Natural killer cell (primary cell): ENCODE data around the gene CCDC7. TPM values are rescaled to one million over a fixed set of nuclear protein-coding genes. Genes with fewer than 3 reads are reported as not detected.
"Not testable (repeated sequence)": the region's sequence is repeated elsewhere in the genome, so short reads cannot be mapped to it uniquely, and the experiment has no call there.

ENCODE experiments used
- ATAC-seq, 3 donors: fragments of 150-1000 bp in 2 of 3; fragments of 200-7000 bp in 1 of 3; cut with Tn5 transposase; 1 replicate in 1 of 3; 2 replicates in 2 of 3; pipeline ENCODE4 v1.10.0; 2021; ENCODE audit warnings: mild to moderate bottlenecking in 2 of 3, moderate library complexity in 2 of 3
- DNase-seq, 2 donors: peaks; one replicate each; pipeline versions ENCODE4 v3.0.0 to v3.0.0-alpha.2; 2013 to 2021; ENCODE audit warnings: mixed read lengths in 1 of 2
- H3K27ac ChIP-seq: one replicate; pipeline ENCODE4 v1.5.1; 2013; ENCODE audit warnings: mild to moderate bottlenecking, low read length
- H3K27me3 ChIP-seq: one replicate; pipeline ENCODE4 v1.6.1; 2013; ENCODE audit warnings: low read length; ENCODE audit not compliant: control insufficient read depth, insufficient read depth
- H3K36me3 ChIP-seq: one replicate; pipeline ENCODE4 v1.6.1; 2013; ENCODE audit warnings: low read length; ENCODE audit not compliant: control insufficient read depth, insufficient read depth
- H3K4me1 ChIP-seq: one replicate; pipeline ENCODE4 v1.6.1; 2013; ENCODE audit warnings: low read length; ENCODE audit not compliant: control insufficient read depth, insufficient read depth
- H3K4me3 ChIP-seq: one replicate; pipeline ENCODE4 v1.5.1; 2013; ENCODE audit warnings: low read length
- H3K9me3 ChIP-seq: one replicate; pipeline ENCODE4 v1.6.1; 2013; ENCODE audit warnings: low read length; ENCODE audit not compliant: control insufficient read depth, insufficient read depth
- H3K27ac Mint-ChIP-seq, 2 donors: one replicate each; pipeline ENCODE4 v1.8.0; 2022; ENCODE audit warnings: mild to moderate bottlenecking in 2 of 2, mixed read lengths in 2 of 2, moderate library complexity in 1 of 2
- H3K27me3 Mint-ChIP-seq, 2 donors: one replicate each; pipeline ENCODE4 v1.8.0; 2022; ENCODE audit warnings: low read depth in 2 of 2, mixed read lengths in 2 of 2
- H3K36me3 Mint-ChIP-seq: one replicate; pipeline ENCODE4 v1.8.0; 2022; ENCODE audit warnings: mixed read lengths
- H3K4me1 Mint-ChIP-seq, 2 donors: one replicate each; pipeline ENCODE4 v1.8.0; 2022; ENCODE audit warnings: mixed read lengths in 2 of 2
- H3K4me3 Mint-ChIP-seq: one replicate; pipeline ENCODE4 v1.8.0; 2022; ENCODE audit warnings: mild to moderate bottlenecking, moderate library complexity, mixed read lengths
- H3K9me3 Mint-ChIP-seq, 2 donors: one replicate each; pipeline ENCODE4 v1.8.0; 2022; ENCODE audit warnings: mixed read lengths in 2 of 2
- CTCF ChIP-seq: fragments of 200-600 bp; IDR thresholded peaks from one replicate; pipeline ENCODE4 v1.8.0; 2022; ENCODE audit warnings: antibody characterized with exemption
- WGBS: methylation state at CpG from one replicate; pipeline ENCODE4 v1.1.7; 2013; ENCODE audit warnings: missing lambda C conversion rate; ENCODE audit not compliant: insufficient coverage; 5-methylcytosine and 5-hydroxymethylcytosine counted together
- intact Hi-C: fragments of 100-400 bp; cut with micrococcal nuclease; formaldehyde crosslinking; loops from one replicate; pipeline ENCODE4 v1.14.2; 2022
- total RNA-seq, 4 donors: library from RNA; stranded (reverse); fragments of 120-200 nt in 1 of 4; gene quantifications; one replicate each; pipeline versions ENCODE4 v1.2.3 to v1.2.4, GENCODE V29; 2013 to 2022

The CCDC7 gene
- total RNA-seq, 3 donors from 2014 or later (not counting 1 experiment from before 2014, with no cell fraction given): 39.0 to 51.1 (median 42.8) TPM

GRCh38 chr10:32746869-32747268, 300.9 kb downstream of the CCDC7 start:
- Histone ChIP-seq H3K27ac (no peak overlapping the region), H3K4me3 (no peak overlapping the region), H3K27me3 (no peaks in the 10 kb centered on the region), H3K4me1 (no peaks in the 10 kb centered on the region), H3K36me3 (peaks cover 6% of the 10 kb centered on the region), H3K9me3 (no peaks in the 10 kb centered on the region)
- WGBS: 88% methylated on average over 3 of the region's 3 CpGs
- no peak for DNase-seq
- H3K27me3 Mint-ChIP-seq: no peaks in the 10 kb centered on the region
- peaks cover 20% of the 10 kb centered on the region for H3K36me3 Mint-ChIP-seq
- H3K9me3 Mint-ChIP-seq: peaks cover 0 to 2% of the 10 kb centered on the region in 2 donors
- TF ChIP-seq CTCF: no peak
- no peaks in the 10 kb centered on the region for H3K4me1 Mint-ChIP-seq
- intact Hi-C loops: no loop called here
- H3K27ac Mint-ChIP-seq: no peak overlapping the region
- no peak for ATAC-seq
- no peak overlapping the region for H3K4me3 Mint-ChIP-seq

DNA sequence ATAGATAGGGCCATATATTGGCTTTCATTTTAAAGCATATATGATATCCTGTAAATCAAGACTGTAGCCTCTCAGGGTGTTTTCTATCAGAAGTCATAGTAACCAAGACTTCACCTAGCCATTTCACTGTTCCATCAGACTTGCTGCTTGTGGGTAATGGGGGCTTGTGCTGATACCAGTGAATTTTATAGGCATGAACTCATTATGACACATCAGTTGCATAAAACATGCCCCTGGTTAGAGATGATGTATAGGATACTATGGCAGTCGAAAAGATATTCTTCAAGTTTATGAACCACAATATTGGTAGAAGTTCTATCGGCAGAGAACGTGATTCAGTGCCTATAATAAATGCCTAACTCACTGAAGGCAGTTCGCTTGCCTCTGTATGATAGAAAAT, 305.6 kb downstream of the CCDC7 start:
- Mint-ChIP-seq H3K4me1 (no peaks in the 10 kb centered on the region), H3K4me3 (no peak overlapping the region), H3K27ac (no peak overlapping the region), H3K9me3 (peaks cover 2 to 7% of the 10 kb centered on the region in 2 donors), H3K27me3 (no peaks in the 10 kb centered on the region), H3K36me3 (peaks cover 9% of the 10 kb centered on the region)
- DNase-seq: no peak
- Histone ChIP-seq H3K4me3 (no peak overlapping the region), H3K27me3 (no peaks in the 10 kb centered on the region), H3K27ac (no peak overlapping the region), H3K4me1 (no peaks in the 10 kb centered on the region), H3K36me3 (peaks cover 2% of the 10 kb centered on the region), H3K9me3 (peaks cover 9% of the 10 kb centered on the region)
- TF ChIP-seq CTCF: no peak
- ATAC-seq: no peak
- WGBS: 90% methylated on average over 3 of the region's 4 CpGs
- intact Hi-C loops: no loop called here

DNA sequence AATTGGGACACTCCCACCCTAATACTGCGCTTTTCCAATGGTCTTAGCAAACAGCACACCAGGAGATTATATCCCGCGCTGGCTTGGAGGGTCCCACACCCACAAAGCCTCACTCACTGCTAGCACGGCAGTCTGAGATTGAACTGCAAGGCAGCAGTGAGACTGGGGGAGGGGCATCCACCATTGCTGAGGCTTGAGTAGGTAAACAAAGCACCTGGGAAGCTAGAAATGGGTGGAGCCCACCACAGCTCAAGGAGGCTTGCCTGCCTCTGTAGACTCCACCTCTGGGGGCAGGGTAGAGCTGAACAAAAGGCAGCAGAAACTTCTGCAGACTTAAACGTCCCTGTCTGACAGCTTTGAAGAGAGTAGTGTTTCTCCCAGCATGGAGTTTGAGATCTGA, 309.0 kb downstream of the CCDC7 start:
- H3K27me3 Mint-ChIP-seq, H3K4me3 ChIP-seq, DNase-seq, H3K27ac Mint-ChIP-seq, ATAC-seq, H3K9me3 ChIP-seq, H3K27me3 ChIP-seq, H3K27ac ChIP-seq, H3K4me1 Mint-ChIP-seq, H3K36me3 ChIP-seq, H3K4me3 Mint-ChIP-seq, H3K4me1 ChIP-seq, intact Hi-C loops: not testable (repeated sequence)
- Mint-ChIP-seq H3K9me3 (peaks cover 10 to 13% of the 10 kb centered on the region in 2 donors), H3K36me3 (peaks cover 10% of the 10 kb centered on the region)
- WGBS: 92% methylated on average over 3 of the region's 5 CpGs

DNA sequence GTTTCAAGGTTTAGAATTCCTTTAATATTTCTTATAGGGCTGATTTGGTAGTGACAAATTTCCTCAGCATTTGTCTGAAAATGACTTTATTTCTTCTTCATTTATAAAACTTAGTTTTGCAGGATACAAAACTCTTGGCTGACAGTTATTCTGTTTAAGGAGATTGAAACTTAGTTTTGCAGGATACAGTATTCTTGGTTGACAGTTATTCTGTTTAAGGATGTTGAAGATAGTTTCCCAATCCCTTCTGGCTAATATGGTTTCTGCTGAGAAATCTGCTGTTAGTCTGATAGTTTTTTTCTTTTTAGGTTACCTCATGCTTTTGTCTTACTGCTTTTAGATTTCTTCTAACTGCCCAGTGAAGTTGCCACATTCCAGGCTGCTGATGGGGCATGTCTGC, 325.3 kb downstream of the CCDC7 start:
- H3K4me3 ChIP-seq: no peak overlapping the region
- no peak overlapping the region for H3K27ac Mint-ChIP-seq
- H3K9me3 ChIP-seq: peaks cover 17% of the 10 kb centered on the region
- H3K27ac ChIP-seq: no peak overlapping the region
- no peak overlapping the region for H3K4me3 Mint-ChIP-seq
- H3K36me3 ChIP-seq: no peaks in the 10 kb centered on the region
- ATAC-seq: no peak
- peaks cover 12 to 19% of the 10 kb centered on the region in 2 donors for H3K9me3 Mint-ChIP-seq
- no peaks in the 10 kb centered on the region for H3K27me3 ChIP-seq
- peaks cover 53% of the 10 kb centered on the region for H3K36me3 Mint-ChIP-seq
- TF ChIP-seq CTCF: no peak
- H3K4me1 ChIP-seq: no peaks in the 10 kb centered on the region
- DNase-seq: no peak
- intact Hi-C loops: no loop called here
- peaks cover 3 to 9% of the 10 kb centered on the region in 2 donors for H3K27me3 Mint-ChIP-seq
- no peaks in the 10 kb centered on the region for H3K4me1 Mint-ChIP-seq
